Measurements from ENCODE around the gene ZNF407. TPM values are rescaled to one million over a fixed set of nuclear protein-coding genes. Genes with fewer than 3 reads are reported as not detected.
A peak's percentile ranks its signal among the peaks of the same experiment; 100 is the strongest.

The ZNF407 gene
- total RNA-seq, 1 donor from 2014 or later, result 22.9 TPM

DNA sequence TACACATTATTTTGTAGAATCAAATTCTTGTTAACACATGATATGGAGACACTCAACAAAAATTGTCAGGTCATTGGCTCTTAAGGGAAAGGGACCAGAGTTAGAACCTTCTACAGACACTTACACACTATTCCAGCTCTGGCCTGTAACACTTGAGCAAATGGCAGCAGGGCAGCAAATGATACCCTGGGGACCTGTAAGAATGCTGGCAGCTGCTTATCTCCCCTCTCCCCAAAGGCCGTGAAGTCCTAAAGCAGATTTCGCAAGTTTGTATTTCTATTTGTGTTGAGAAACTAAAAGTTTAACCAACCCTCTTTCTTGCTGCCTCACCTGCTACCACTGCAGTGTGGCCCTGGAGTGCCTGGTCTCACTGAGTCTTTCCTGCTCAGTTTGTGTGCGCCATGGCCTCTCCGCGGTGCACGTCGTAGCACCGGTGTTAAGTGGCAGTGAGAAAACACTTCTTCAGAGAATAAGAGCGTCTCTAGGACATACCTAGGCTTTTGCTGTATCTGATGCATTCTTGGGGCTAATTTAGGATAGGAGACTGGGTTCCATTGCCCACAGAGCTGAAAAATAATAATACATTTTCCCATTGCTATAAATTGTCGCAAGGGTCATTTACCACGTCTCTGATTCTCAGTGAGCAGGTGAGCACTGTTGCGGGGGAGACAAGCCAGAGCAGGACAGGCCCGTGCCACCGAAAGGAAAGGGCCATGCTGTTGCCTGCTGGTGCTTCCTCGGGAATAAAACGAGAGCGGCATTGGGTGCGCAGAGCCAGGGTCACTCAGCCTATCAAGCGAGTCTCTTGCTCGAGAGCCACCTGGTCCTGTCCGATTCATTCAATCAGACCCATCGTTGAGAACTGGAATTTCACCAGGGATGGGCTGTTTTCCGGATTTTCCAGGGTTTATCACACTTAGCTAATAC is 406.4 kb downstream of the ZNF407 start:
- DNase-seq (ENCODE audit: low spot score) (no peak), ATAC-seq (peak; percentile 48)
- intact Hi-C loops (cut with DNase I), result no loop called here

DNA sequence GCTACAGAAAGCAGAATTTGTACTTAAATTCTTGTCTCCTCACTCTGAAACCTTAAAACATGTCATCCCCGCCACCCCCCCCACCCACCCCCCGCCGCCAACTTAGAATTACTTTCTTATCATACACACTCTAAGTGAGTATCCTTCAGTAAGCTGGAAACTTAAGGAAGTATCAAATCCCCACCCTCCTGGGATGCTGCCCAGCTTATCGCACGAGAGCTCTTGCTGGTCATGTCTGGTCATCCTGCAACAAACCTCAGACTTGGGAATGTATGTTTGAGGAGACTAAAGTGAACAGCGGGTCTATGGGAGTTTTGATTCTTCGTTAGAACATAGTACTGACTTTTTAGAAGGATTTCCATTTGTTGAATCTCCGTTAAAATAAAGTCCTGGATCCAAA is 408.0 kb downstream of the ZNF407 start:
- intact Hi-C loops (cut with DNase I), result no loop called here
- DNase-seq (ENCODE audit: low spot score), result no peak
- ATAC-seq, result no peak

DNA sequence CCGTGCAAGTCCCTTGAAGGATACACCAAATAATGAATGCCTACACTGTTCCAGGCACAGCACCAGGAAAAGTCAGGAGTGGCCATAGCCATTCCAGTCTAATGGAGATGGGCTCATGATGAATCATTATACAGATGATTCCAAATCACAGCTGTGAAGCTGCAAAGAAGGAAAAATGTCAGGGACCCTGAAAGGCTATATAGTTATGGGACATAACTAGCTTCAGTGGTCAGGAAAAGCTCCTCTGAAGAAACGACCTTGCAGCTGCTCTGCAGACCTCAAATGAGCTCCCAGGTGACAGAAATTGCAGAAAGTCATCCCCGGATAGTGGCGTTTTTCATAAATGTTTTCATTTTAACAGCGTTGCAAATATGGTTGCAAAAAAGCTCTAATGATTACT is 410.5 kb downstream of the ZNF407 start:
- intact Hi-C loops (cut with DNase I), result no loop called here
- DNase-seq (ENCODE audit: low spot score) (no peak), ATAC-seq (no peak)

DNA sequence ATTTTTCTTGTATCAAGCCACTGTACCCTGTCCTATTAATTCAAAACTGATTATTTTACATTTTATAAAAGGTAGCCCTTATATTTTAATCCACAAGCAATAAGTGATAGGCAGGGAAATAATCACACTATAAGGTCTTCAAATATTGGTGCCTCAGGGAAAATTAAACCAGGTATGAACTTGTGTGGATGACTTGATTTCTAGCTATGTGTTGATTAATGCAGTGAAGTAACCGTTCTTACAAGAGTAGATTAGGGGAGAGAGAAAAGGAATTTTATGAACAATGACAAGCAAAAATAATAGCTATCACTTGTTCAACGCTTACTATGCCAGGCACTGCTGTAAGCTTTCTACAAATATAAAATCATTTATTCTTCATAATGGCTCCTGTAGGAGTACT is 411.6 kb downstream of the ZNF407 start:
- intact Hi-C loops (cut with DNase I), result no loop called here
- ATAC-seq (no peak), DNase-seq (ENCODE audit: low spot score) (no peak)

DNA sequence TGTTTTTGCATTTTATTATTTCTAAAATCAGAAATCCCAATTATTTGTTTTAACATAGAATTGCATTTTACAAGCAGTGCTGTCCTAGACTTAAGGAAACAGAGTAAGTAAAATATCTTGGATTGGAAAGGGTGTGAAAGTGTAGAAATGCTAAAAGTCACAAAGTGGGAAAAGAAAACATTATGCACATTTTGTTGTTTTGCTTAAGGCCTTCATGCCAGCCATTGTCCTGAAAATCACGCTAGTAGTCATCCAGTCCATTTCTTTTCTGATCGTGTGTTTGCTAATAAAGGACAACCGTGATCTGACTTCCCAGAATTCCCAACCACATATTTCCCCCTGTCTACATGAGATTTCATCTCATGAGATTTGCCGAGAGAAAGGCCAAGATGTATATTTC is 412.2 kb downstream of the ZNF407 start:
- intact Hi-C loops (cut with DNase I), result no loop called here

DNA sequence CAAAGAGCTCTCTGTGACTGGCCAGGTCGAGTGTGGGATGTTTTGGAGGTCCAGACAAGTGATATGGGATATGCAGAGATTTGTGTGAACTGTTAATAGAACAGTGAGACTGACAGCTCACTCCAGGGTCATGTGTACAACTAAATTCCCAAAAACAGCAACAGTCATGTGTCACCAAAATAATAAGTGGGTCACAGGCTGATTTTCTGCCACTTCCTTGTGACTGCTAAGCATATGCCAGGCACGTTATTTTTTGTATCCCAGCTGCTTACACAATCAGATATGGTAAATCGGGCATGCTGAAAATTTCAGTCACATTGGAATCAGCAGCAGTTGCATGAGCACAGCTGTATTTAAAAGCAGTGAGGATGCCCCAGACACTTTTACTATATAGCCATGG is 412.6 kb downstream of the ZNF407 start:
- intact Hi-C loops (cut with DNase I), result no loop called here
- no peak for DNase-seq (ENCODE audit: low spot score)
- peak; percentile 20 for ATAC-seq

More for the DNA sequence above, 412.2 kb downstream of the ZNF407 start:
- DNase-seq (ENCODE audit: low spot score), result no peak
- ATAC-seq, result no peak

DNA sequence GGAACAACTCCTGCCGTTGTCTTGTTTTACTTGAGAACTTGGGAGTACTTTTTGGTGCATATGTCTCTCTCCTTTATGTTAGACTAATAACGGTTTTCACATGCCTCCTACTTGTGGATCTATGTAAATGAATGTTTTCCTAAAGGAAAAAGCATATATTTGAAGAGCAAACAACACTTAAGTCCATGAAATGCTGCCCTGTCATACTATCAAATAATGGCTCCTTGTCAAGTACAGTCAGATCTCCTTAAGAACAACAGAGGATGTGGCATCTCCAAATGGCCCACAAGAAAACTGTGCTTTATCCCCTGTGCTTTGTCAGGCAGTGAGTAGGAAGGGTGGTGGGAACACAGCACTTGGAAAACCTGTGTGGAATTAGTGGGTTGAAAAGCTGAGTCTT is 413.0 kb downstream of the ZNF407 start:
- no peak for ATAC-seq
- intact Hi-C loops (cut with DNase I), result no loop called here
- no peak for DNase-seq (ENCODE audit: low spot score)

DNA sequence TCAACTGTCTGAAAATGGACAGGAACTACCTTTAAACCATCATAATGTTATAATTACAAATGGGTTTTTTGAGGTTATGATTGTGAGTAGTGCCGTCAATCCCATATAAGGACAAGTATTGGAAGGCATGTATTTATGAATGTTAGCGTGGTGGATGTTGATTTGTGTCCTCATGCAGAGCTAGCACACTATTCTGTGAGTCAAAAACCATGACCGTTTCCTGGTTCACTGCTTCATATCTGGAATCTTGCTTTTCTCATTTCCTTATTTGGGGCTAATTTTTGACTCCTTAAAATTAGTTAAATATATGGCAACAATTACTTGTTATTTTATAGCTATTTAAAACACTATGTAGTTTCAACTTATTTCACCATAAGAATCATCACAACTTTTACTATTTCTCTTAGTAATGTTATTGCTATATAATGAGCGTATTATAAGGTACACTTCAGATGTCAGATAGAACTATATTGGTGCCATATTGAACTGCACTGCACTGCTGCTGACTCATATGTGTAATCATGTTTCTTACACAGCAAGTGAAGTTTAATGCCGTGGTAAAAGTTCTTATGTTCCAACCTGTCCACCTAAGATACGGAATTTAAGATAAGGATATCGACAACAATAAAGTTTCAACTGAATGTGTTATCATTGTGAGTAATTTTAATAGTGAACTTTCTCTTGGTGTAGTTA is 418.5 kb downstream of the ZNF407 start:
- intact Hi-C loops (cut with DNase I), result no loop called here
- ATAC-seq, result no peak
- no peak for DNase-seq (ENCODE audit: low spot score)

DNA sequence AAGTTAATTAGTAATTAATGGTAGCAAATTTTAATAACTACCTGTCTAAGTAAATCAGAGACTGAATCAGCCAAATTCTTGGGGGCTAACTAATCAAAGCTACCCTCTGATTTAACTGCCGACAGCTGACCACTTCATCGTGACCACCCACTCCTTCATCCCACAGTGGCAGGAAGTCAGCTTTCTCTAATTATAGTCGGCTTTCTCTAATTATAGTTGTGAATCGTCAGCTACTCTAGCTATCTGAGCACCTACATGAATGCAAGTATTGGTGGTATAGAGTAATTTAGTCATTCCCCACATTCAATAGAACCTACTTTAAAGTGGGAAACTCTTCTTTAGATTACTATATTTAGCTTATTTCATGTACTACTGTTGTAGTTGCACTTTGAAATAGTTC is 425.8 kb downstream of the ZNF407 start:
- intact Hi-C loops (cut with DNase I), result no loop called here
- DNase-seq (ENCODE audit: low spot score), result no peak

DNA sequence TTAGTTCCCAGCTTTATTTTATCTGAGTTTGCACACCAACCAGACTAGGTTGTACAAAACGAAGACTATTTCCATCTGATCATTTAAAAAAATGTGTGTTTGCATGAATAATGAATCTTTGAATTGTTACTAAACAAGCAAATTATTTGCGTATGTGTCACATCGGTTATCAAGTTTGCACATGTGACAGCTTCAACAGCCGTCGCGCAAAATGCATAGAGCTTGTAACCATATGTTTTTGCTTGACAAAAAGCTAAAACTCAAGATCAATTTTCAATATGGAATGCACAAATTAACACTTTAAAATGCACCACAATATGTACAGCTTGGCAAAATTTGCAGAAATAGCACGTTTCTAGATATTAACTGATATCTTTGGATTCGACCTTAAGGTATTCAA is 427.2 kb downstream of the ZNF407 start:
- ATAC-seq, result no peak
- no peak for DNase-seq (ENCODE audit: low spot score)
- intact Hi-C loops (cut with DNase I), result no loop called here

More for the DNA sequence above, 425.8 kb downstream of the ZNF407 start:
- no peak for ATAC-seq

DNA sequence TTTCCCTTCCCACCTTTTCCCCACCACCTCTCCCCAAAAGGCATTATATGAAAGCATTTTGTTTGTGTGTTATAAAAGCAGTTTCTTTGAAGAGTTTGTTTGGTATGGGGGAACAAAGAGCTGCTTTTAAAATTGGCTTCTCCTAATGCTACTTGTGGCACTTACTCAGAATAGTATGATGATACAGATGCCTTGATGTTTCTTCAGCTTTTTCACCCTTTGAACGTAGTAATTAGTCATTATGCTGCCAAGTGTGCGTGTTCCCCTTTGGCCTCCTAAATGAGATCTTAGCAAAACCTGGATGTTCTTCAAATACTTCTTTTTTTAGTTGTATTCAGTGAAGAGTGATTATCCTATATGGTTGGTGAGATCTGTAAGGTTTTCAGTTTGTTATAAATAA is 427.9 kb downstream of the ZNF407 start:
- intact Hi-C loops (cut with DNase I), result no loop called here
- ATAC-seq (no peak), DNase-seq (ENCODE audit: low spot score) (no peak)

DNA sequence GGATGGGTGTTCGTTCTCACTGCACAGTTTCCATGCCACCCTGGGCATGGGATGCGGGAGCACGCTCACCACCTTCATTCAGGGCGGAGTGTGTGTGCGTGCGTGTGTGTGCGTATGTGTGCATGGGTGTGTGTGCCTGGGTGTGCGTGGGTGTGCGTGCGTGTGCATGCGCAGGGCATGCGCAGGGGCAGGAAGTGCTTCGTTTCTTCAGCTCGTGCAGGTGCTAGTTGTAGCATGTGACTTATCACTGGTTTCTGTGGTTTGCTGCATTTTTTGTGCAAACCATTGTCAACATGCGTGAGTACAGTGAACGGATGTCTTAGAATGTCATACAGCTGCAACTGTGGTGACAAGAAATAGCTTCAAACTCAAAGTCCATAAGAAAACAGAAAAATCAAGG is 431.8 kb downstream of the ZNF407 start:
- DNase-seq (ENCODE audit: low spot score), result no peak
- ATAC-seq, result no peak
- intact Hi-C loops (cut with DNase I), result no loop called here

DNA sequence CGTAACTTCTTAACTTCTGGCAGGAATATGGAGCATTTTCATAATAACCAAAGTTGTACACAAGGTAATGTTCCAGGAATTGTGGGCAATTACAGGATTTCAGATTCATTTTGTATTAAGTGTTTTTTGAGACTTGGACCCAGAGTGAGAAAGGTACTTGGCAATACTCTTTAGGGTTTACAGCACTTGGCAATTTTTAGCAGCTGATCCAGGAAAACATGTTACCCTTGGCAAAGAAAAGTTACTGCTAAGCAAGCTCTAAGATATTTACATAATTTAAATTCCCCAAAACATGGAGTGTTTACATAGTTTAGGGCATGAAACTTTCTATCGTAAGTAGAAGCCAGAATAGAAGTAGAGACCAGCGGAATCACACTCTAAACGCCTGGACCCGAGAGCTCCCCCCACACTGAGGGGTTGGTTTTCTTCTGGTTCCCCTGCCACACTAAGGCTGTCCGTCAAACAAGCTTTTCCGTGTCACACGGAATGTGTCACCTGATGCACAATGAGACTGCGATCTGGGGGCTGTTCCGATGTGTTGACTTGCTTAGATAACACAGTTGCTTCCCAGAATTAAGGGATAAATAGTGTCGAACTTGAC is 434.1 kb downstream of the ZNF407 start:
- ATAC-seq, result no peak
- no peak for DNase-seq (ENCODE audit: low spot score)
- intact Hi-C loops (cut with DNase I), result no loop called here

DNA sequence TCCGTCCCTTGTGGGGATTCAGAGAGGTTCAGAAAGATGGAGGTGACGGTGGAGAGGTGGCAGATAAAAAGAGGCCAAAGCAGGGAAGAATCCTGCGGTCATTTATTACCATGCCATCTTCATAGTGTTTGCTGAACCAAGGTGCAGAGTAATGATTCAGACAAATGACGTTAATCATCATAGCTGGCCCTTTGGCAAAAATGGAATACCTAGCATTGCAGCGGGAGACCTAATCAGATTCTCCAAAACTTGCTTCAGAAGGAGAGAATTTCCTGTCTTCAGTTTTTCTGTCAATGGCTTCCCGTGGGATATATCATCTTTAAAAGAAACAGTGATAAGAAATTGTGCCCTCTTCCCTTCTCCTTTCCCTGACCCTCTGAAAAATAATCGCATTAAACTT is 435.8 kb downstream of the ZNF407 start:
- intact Hi-C loops (cut with DNase I), result no loop called here
- ATAC-seq, result no peak
- DNase-seq (ENCODE audit: low spot score), result no peak

DNA sequence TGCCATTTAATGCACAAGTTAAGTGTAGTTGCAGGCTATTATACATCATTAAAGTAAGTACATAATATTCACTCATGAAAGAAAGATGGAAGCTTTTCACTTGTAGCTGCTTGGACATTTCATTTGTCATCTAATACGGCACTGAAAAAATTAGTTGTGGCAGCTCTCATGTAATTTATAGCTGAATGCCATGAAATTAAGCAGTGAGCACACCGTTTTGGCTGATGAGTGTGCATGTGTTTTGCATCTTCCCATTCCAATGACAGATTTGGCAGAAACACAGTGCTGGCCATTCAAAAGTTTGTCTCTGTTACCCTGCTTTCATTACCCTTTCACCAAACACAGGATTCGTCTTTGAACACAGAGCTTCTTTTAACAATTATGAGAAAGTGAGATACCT is 437.3 kb downstream of the ZNF407 start:
- no peak for ATAC-seq
- intact Hi-C loops (cut with DNase I), result no loop called here
- no peak for DNase-seq (ENCODE audit: low spot score)

DNA sequence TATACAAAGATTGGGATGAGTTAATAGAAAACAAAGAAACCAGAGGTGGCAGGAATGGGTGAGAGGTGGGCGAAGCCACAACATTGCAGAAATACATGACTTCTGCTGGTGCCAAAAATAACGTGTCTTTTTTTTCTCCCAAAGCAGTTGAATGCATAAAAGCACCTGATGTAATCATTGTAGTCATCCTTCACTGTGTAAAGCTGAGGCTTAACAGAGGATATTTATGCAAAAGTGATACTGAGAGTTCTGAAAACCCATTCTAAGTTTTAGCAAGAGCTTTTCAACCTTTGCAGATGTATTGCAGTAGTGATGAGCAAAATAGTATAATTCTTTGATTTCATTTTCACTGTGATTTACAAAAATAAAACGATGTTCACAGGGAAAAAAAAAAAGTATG is 438.3 kb downstream of the ZNF407 start:
- DNase-seq (ENCODE audit: low spot score) (no peak), ATAC-seq (no peak)
- intact Hi-C loops (cut with DNase I), result no loop called here

DNA sequence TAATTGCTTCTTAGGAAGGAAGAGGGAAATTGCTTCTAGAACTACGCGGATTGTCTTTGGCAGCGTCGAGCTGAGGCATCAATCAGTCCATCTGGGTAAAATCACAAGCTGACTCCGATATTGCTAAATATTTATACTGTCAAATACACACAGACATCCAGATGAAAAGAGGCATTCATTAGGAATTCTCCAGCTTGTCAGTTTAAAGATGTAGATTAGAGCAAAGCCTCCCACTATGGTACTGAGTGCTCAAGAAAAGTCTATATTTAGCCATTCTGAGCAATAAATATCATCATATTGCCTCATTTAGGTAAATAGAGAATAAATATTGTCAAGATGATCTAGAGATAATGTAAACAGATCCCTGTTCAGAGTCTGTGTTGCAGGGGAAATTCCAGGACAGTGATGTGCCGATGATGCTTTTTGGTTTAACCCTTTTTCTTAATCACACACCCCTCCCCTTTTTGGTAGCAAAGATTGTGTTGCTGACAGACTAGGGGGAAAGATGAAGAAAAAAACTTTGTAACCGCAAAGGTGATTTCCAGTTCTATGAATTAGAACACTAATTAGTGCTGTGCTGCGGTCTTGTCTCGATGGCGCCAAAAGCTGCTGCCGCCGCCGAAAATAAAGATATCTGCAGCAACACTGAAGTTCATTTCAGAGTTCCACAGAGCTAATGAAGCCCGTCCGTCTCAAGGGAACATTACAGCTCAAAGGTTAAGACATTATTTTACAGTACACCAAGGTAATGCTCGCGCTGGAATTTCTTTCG is 439.4 kb downstream of the ZNF407 start:
- intact Hi-C loops (cut with DNase I), result no loop called here
- no peak for DNase-seq (ENCODE audit: low spot score)
- no peak for ATAC-seq

DNA sequence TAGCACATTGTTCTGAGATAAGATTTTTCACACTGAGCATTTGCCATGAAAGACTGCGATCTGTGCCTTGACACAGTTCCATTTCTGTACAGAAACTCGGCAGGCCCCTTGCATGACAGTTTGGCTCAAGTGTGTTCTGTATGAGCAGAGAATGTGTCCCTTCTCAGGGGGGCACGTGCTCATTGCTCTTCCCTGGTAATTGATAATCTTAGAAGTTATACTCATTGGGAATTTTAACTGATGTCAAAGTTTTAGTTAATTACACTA is 440.0 kb downstream of the ZNF407 start:
- DNase-seq (ENCODE audit: low spot score), result no peak
- ATAC-seq, result no peak
- intact Hi-C loops (cut with DNase I), result no loop called here

DNA sequence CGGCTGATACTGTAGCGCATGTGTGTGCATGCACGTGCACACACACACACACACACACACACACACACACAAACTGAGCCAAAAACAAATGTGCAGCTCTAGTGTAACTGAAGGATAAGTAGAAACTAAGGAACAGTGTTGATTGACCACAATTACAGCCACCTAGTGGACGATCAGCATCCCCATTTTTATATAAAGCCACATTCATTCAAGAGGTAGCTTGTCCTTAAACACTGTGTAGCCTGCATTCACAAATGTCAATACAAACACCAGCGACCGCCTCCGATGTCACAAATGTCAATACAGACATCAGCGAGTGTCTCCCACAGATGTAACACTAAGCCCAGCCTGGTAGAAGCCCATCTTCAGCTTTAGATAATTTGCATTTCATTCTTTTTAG is 443.9 kb downstream of the ZNF407 start:
- intact Hi-C loops (cut with DNase I), result no loop called here
- DNase-seq (ENCODE audit: low spot score), result no peak
- ATAC-seq, result no peak

DNA sequence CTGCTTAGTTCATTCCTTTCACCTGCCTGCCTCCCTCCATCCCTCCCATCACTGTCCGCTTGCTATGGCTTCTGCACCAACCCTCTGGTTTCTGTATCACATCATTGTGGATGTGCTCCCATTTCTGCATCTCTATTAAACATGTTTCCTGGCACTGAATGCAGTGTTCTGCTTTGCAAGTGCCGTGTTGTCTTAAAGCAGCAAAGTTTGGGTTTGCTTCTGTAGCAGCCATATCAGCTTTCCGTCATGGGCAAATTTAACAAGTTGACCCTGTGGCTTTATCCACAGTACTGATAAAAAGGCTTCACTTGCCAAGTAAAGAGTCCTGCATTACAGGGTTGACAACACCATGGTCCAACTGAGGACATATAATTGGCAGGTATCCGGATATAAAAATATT is 445.8 kb downstream of the ZNF407 start:
- ATAC-seq, result no peak
- no peak for DNase-seq (ENCODE audit: low spot score)
- intact Hi-C loops (cut with DNase I), result no loop called here
